ENCODE results near the gene VAMP2. TPM values are rescaled to one million over a fixed set of nuclear protein-coding genes. Genes with fewer than 3 reads are reported as not detected.

The VAMP2 gene
- total and polyA plus RNA-seq, 10 of the 15 experiments (the other 5 are each of a cell fraction or from before 2014, with no cell fraction given), result 3.0 to 35.2 (median 25.0) TPM

DNA sequence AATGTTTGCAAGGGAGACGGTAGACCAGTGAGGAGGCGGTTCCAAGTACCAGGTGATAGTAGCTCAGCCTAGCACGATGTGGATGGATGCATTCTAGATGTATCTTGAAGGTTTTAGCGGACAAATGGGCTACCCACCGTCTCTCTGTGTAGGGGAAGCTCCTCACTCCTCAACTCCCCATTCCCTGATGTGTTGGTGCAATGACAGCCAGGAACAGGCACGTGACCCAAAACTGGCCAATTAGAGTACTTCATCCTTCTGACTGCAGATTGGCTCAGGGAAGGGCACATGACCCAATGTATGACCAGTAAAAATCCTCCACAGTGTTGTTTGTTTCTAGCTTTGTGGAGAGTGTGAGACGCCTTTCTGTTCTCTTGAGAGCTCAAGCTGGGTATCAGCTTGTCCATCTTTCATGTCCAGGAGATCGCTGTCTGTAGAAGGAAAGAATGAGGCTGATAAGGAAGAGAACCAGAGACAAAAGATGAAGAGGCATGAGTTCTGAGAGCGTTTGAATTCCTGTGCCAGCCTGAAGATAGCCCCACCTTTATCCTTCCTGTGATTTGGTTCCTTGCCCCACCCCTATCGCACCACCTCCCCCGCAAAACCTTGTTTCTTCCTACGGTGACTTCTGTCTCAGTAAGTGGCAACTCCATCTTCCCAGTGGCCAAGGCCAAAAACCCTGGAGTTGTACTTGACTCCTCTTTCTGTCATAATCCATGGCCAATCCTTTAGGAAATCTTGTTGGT is 29.5 kb upstream of the VAMP2 start (continued):
- TF ChIP-seq, protein P1, sequence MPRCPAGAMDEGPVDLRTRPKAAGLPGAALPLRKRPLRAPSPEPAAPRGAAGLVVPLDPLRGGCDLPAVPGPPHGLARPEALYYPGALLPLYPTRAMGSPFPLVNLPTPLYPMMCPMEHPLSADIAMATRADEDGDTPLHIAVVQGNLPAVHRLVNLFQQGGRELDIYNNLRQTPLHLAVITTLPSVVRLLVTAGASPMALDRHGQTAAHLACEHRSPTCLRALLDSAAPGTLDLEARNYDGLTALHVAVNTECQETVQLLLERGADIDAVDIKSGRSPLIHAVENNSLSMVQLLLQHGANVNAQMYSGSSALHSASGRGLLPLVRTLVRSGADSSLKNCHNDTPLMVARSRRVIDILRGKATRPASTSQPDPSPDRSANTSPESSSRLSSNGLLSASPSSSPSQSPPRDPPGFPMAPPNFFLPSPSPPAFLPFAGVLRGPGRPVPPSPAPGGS (IDR thresholded peaks at IDR 0.05; ENCODE audit: borderline replicate concordance, insufficient read depth, low read depth, low read length, poor library complexity, severe bottlenecking), result no peak
- TF ChIP-seq, protein P2, sequence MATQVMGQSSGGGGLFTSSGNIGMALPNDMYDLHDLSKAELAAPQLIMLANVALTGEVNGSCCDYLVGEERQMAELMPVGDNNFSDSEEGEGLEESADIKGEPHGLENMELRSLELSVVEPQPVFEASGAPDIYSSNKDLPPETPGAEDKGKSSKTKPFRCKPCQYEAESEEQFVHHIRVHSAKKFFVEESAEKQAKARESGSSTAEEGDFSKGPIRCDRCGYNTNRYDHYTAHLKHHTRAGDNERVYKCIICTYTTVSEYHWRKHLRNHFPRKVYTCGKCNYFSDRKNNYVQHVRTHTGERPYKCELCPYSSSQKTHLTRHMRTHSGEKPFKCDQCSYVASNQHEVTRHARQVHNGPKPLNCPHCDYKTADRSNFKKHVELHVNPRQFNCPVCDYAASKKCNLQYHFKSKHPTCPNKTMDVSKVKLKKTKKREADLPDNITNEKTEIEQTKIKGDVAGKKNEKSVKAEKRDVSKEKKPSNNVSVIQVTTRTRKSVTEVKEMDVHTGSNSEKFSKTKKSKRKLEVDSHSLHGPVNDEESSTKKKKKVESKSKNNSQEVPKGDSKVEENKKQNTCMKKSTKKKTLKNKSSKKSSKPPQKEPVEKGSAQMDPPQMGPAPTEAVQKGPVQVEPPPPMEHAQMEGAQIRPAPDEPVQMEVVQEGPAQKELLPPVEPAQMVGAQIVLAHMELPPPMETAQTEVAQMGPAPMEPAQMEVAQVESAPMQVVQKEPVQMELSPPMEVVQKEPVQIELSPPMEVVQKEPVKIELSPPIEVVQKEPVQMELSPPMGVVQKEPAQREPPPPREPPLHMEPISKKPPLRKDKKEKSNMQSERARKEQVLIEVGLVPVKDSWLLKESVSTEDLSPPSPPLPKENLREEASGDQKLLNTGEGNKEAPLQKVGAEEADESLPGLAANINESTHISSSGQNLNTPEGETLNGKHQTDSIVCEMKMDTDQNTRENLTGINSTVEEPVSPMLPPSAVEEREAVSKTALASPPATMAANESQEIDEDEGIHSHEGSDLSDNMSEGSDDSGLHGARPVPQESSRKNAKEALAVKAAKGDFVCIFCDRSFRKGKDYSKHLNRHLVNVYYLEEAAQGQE (IDR thresholded peaks at IDR 0.05; ENCODE audit: low read depth, low read length), result no peak
- TF ChIP-seq, protein P3, sequence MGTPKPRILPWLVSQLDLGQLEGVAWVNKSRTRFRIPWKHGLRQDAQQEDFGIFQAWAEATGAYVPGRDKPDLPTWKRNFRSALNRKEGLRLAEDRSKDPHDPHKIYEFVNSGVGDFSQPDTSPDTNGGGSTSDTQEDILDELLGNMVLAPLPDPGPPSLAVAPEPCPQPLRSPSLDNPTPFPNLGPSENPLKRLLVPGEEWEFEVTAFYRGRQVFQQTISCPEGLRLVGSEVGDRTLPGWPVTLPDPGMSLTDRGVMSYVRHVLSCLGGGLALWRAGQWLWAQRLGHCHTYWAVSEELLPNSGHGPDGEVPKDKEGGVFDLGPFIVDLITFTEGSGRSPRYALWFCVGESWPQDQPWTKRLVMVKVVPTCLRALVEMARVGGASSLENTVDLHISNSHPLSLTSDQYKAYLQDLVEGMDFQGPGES (IDR thresholded peaks at IDR 0.05), result no peak
- no peak for TF ChIP-seq ZNF207 (IDR thresholded peaks at IDR 0.05; ENCODE audit: borderline replicate concordance)
- TF ChIP-seq MTA2 (IDR thresholded peaks at IDR 0.05; ENCODE audit: low read depth), result no peak
- TF ChIP-seq, protein P4, sequence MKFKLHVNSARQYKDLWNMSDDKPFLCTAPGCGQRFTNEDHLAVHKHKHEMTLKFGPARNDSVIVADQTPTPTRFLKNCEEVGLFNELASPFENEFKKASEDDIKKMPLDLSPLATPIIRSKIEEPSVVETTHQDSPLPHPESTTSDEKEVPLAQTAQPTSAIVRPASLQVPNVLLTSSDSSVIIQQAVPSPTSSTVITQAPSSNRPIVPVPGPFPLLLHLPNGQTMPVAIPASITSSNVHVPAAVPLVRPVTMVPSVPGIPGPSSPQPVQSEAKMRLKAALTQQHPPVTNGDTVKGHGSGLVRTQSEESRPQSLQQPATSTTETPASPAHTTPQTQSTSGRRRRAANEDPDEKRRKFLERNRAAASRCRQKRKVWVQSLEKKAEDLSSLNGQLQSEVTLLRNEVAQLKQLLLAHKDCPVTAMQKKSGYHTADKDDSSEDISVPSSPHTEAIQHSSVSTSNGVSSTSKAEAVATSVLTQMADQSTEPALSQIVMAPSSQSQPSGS (IDR thresholded peaks at IDR 0.05; ENCODE audit: low read length), result no peak
- no peak for TF ChIP-seq YY1 (IDR thresholded peaks at IDR 0.05; ENCODE audit: low read depth, low read length)
- no peak for TF ChIP-seq MEF2B (IDR thresholded peaks at IDR 0.05; ENCODE audit: partially characterized antibody, poor library complexity, severe bottlenecking)
- no peak for TF ChIP-seq SUPT20H (IDR thresholded peaks at IDR 0.05; ENCODE audit: borderline replicate concordance, control insufficient read depth, low read depth, low read length)
- no peak for TF ChIP-seq BMI1 (IDR thresholded peaks at IDR 0.05; ENCODE audit: borderline replicate concordance)
- peak; percentile 48 for TF ChIP-seq FOS (IDR thresholded peaks at IDR 0.05; ENCODE audit: borderline replicate concordance, extremely low read depth, insufficient read length)
- peak; percentile 37 for TF ChIP-seq RELA (IDR thresholded peaks at IDR 0.05; ENCODE audit: borderline replicate concordance, partially characterized antibody)
- no peak for TF ChIP-seq IRF4 (IDR thresholded peaks at IDR 0.05; ENCODE audit: low read depth, low read length)
- TF ChIP-seq, protein P5, sequence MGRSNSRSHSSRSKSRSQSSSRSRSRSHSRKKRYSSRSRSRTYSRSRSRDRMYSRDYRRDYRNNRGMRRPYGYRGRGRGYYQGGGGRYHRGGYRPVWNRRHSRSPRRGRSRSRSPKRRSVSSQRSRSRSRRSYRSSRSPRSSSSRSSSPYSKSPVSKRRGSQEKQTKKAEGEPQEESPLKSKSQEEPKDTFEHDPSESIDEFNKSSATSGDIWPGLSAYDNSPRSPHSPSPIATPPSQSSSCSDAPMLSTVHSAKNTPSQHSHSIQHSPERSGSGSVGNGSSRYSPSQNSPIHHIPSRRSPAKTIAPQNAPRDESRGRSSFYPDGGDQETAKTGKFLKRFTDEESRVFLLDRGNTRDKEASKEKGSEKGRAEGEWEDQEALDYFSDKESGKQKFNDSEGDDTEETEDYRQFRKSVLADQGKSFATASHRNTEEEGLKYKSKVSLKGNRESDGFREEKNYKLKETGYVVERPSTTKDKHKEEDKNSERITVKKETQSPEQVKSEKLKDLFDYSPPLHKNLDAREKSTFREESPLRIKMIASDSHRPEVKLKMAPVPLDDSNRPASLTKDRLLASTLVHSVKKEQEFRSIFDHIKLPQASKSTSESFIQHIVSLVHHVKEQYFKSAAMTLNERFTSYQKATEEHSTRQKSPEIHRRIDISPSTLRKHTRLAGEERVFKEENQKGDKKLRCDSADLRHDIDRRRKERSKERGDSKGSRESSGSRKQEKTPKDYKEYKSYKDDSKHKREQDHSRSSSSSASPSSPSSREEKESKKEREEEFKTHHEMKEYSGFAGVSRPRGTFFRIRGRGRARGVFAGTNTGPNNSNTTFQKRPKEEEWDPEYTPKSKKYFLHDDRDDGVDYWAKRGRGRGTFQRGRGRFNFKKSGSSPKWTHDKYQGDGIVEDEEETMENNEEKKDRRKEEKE (IDR thresholded peaks at IDR 0.05), result no peak
- no peak for TF ChIP-seq MYC (IDR thresholded peaks at IDR 0.05; ENCODE audit: insufficient read depth, insufficient read length, insufficient replicate concordance, low read length, severe bottlenecking)
- 0 out of 2 replicates have a peak, but pooled peaks have one; percentile 22 for TF ChIP-seq CBFB (IDR thresholded peaks at IDR 0.05; ENCODE audit: low read depth)

Data from GM12878 (cell line).